ENCODE results near the gene PDF.

Gene PDF, protein sequence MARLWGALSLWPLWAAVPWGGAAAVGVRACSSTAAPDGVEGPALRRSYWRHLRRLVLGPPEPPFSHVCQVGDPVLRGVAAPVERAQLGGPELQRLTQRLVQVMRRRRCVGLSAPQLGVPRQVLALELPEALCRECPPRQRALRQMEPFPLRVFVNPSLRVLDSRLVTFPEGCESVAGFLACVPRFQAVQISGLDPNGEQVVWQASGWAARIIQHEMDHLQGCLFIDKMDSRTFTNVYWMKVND

DNA sequence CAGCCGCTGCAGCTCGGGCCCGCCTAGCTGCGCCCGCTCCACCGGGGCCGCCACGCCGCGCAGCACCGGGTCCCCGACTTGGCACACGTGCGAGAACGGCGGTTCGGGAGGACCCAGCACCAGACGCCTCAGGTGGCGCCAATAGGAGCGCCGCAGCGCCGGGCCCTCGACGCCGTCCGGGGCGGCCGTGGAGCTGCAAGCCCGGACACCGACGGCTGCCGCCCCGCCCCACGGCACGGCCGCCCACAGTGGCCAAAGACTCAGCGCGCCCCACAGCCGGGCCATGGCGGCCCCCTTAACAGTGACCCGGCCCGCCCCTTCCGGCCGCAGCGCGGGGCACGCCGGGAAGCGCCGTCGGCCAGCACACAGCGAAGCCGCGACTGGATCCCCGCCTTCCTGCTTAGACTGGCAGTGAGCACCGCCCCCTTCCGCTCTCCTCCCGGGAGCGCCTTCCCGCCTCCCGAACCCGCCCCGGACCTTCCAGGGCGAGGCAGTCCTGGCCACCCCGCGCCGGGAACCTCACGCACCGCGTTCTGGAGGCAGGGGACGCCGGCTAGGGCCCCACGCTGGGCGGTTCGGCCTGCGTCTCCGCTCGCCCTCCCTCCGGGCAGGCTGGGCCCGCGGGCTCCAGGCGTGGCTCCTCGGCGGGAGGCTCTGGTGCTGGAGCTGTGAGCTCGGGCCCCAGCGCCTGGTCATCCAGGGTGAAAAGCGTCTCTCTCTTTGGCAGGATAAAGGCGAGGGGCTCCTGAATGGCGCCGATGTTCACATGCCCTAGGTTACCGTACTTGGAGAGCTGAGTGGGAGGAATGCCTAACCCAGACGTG, at the start of gene PDF:
PDF (minus strand) TSS at position 303 of the 824 bp plus-strand sequence; CDS start at position 285, 18 bp downstream.
- Histone ChIP-seq H3K27me3 (replicated peaks; ENCODE audit: control insufficient read depth, insufficient read depth, low read length) (no peaks in the 10 kb centered on the region), H3K4me3 (ENCODE audit: low read length) (peak within 1 kb of the TSS; percentile 88), H3K9me3 (ENCODE audit: control insufficient read depth, low read length) (no peaks in the 10 kb centered on the region), H3K36me3 (ENCODE audit: control insufficient read depth, insufficient read depth, low read length, severe bottlenecking) (peaks cover 58% of the 10 kb centered on the region), H3K4me1 (ENCODE audit: control insufficient read depth, insufficient read depth, low read length) (peaks cover 32% of the 10 kb centered on the region), H3K9ac (ENCODE audit: low read length) (peak within 1 kb of the TSS; percentile 96)
- DNase-seq (ENCODE audit: low read depth), result peak; percentile 98

DNA sequence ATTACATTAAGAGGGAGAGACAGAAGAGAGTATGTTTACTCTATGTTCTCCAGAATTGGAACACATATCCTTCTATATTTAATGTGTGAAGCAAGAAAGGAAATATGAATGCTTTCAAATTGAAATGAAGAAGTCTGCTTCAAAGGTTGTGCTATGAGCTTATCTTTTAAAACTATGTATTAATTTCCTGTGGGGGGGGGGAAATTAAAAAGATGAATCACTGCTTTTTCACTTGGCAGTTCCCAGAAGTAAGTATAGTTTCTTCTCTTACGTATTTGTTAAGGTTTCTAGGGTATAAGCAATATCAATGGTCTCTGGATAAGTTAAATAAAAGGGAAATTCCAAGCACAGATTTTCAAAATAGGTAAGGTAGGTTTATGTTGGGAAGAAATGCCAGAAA, 48.4 kb upstream of the PDF start:
- H3K9ac ChIP-seq (ENCODE audit: low read length), result no peak overlapping the region
- peaks cover 14% of the 10 kb centered on the region for H3K4me1 ChIP-seq (ENCODE audit: control insufficient read depth, insufficient read depth, low read length)
- no peak overlapping the region for H3K4me3 ChIP-seq (ENCODE audit: low read length)
- no peaks in the 10 kb centered on the region for H3K27me3 ChIP-seq (replicated peaks; ENCODE audit: control insufficient read depth, insufficient read depth, low read length)
- H3K9me3 ChIP-seq (ENCODE audit: control insufficient read depth, low read length), result no peaks in the 10 kb centered on the region
- DNase-seq (ENCODE audit: low read depth), result no peak
- H3K36me3 ChIP-seq (ENCODE audit: control insufficient read depth, insufficient read depth, low read length, severe bottlenecking), result peaks cover 62% of the 10 kb centered on the region

DNA sequence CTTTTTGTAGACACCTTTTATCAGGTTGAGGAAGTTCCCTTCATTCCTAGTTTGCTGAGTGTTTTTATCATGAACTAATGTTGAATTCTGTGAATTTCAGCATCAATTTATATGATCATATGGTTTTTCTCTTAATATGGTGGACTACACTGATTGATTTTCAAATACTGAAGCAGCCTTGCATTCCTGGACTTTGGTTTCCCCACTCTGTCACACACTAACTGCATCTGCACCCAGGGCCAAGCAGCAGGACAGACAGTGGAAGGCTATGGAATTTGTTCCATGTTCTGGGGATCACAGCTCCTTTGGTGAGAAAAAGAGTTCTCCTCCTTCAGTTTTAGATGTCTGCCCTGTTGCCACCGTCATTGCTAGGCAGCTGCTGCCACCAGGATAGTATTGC, 47.6 kb upstream of the PDF start:
- Histone ChIP-seq H3K36me3 (ENCODE audit: control insufficient read depth, insufficient read depth, low read length, severe bottlenecking) (peaks cover 57% of the 10 kb centered on the region), H3K9ac (ENCODE audit: low read length) (no peak overlapping the region), H3K4me1 (ENCODE audit: control insufficient read depth, insufficient read depth, low read length) (peaks cover 13% of the 10 kb centered on the region), H3K9me3 (ENCODE audit: control insufficient read depth, low read length) (no peaks in the 10 kb centered on the region), H3K27me3 (replicated peaks; ENCODE audit: control insufficient read depth, insufficient read depth, low read length) (no peaks in the 10 kb centered on the region), H3K4me3 (ENCODE audit: low read length) (no peak overlapping the region)
- DNase-seq (ENCODE audit: low read depth), result no peak

DNA sequence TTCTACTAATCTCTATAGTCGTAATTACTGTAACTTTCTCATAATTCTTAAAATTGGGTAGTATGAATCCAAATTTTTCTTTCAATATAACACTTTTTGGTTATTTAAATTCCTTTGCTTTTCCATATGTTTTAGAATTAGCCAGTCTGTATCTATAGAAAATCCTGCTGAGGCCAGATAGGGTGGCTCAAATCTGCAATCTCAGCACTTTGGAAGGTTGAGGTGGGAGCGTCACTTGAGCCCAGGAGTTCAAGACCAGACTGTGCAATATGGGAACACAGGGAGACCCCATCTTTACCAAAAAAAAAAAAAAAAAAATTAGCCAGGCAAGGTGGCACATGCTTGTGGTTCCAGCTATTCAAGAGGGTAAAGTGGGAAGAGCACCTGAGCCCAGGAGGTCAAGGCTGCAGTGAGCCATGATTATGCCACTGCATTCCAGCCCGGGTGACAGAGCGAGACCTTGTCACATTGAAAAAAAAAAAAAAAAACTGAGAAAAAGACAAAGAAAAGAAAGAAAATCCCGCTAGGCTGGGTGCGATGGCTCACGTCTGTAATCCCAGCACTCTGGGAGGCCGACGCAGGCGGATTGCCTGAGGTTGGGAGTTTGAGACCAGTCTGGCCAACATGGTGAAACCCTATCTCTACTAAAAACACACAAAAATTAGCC, 46.1 kb upstream of the PDF start:
- Histone ChIP-seq H3K9ac (ENCODE audit: low read length) (no peak overlapping the region), H3K4me1 (ENCODE audit: control insufficient read depth, insufficient read depth, low read length) (peaks cover 13% of the 10 kb centered on the region), H3K9me3 (ENCODE audit: control insufficient read depth, low read length) (no peaks in the 10 kb centered on the region), H3K27me3 (replicated peaks; ENCODE audit: control insufficient read depth, insufficient read depth, low read length) (no peaks in the 10 kb centered on the region), H3K36me3 (ENCODE audit: control insufficient read depth, insufficient read depth, low read length, severe bottlenecking) (peaks cover 56% of the 10 kb centered on the region), H3K4me3 (ENCODE audit: low read length) (no peak overlapping the region)
- DNase-seq (ENCODE audit: low read depth), result no peak

DNA sequence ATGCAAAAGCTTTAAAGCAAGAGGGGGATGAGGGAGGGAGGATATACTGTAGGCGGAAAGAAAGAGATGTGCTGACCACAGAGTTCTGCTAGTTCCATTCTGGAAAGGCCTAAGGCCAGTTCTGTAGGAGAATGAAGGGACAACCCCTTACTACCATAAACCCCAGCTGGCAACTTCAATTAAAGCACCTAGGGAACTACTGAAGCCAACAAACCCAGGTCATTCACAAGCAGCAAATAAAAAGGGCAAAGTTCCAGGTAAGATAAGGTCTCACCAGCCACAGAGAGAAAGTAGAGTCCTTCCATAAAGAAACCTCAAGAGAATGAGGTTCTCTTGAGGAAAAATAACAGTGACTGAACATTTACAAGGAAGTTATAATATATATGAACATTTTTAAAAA, 42.6 kb upstream of the PDF start:
- H3K9ac ChIP-seq (ENCODE audit: low read length), result no peak overlapping the region
- H3K4me1 ChIP-seq (ENCODE audit: control insufficient read depth, insufficient read depth, low read length), result peaks cover under 1% of the 10 kb centered on the region
- no peaks in the 10 kb centered on the region for H3K9me3 ChIP-seq (ENCODE audit: control insufficient read depth, low read length)
- peaks cover 58% of the 10 kb centered on the region for H3K36me3 ChIP-seq (ENCODE audit: control insufficient read depth, insufficient read depth, low read length, severe bottlenecking)
- DNase-seq (ENCODE audit: low read depth), result no peak
- no peaks in the 10 kb centered on the region for H3K27me3 ChIP-seq (replicated peaks; ENCODE audit: control insufficient read depth, insufficient read depth, low read length)
- no peak overlapping the region for H3K4me3 ChIP-seq (ENCODE audit: low read length)

DNA sequence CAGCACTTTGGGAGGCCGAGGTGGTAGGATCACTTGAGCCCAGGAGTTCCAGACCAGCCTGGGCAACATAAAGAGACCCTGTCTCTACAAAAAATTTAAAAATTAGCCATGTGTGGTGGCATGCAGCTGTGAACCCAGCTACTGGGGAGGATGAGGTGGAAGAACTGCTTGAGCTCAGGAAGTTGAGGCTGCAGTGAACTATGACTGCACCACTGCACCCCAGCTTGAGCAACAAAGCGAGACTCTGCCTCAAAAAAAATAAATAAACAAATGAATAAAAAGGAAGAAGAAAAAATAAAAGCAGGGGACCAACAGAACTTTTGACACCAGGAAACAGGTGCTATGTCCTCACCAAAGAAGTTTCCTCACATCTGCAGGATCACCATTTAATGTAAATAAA, 41.2 kb upstream of the PDF start:
- Histone ChIP-seq H3K9me3 (ENCODE audit: control insufficient read depth, low read length) (no peaks in the 10 kb centered on the region), H3K4me1 (ENCODE audit: control insufficient read depth, insufficient read depth, low read length) (no peaks in the 10 kb centered on the region), H3K36me3 (ENCODE audit: control insufficient read depth, insufficient read depth, low read length, severe bottlenecking) (peaks cover 65% of the 10 kb centered on the region), H3K9ac (ENCODE audit: low read length) (no peak overlapping the region), H3K27me3 (replicated peaks; ENCODE audit: control insufficient read depth, insufficient read depth, low read length) (no peaks in the 10 kb centered on the region), H3K4me3 (ENCODE audit: low read length) (no peak overlapping the region)
- DNase-seq (ENCODE audit: low read depth), result no peak

DNA sequence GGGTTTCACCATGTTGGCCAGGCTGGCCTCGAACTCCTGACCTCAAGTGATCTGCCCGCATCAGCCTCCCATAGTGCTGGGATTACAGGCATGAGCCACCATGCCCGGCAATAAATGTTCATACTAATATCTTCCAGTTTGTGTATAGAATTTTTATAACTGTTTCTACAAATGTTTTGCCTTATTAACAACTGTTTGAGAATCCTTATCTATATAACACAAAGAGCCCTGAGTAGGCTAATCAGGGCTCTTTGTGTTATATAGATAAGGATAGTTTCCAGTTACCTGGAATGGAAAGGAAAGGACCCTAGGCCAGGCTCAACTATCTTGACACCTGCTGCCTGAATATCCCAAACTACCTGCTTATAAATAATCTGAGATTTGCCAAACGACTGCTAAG, 38.5 kb upstream of the PDF start:
- Histone ChIP-seq H3K4me1 (ENCODE audit: control insufficient read depth, insufficient read depth, low read length) (no peaks in the 10 kb centered on the region), H3K9ac (ENCODE audit: low read length) (no peak overlapping the region), H3K9me3 (ENCODE audit: control insufficient read depth, low read length) (no peaks in the 10 kb centered on the region), H3K27me3 (replicated peaks; ENCODE audit: control insufficient read depth, insufficient read depth, low read length) (no peaks in the 10 kb centered on the region), H3K4me3 (ENCODE audit: low read length) (no peak overlapping the region), H3K36me3 (ENCODE audit: control insufficient read depth, insufficient read depth, low read length, severe bottlenecking) (peaks cover 81% of the 10 kb centered on the region)
- no peak for DNase-seq (ENCODE audit: low read depth)

DNA sequence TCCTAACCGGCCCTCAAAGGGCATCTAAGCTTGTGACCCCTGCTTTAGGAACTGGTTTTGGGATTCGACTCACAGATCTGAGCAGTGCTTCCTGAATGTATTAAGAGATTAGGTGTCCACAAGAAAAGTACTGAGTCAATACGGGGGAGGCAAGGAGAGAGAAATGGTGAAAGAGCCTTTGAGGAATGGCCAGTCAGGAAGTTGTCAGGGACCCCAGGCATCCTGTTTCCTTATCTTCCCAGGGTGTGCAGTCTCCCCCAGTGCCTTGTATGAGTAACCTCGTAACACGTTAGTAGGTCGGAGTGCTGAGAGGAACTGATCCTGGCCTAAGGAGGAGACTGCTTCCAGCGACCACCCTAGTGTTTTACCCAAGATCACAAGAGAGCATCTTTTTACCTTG, 37.6 kb upstream of the PDF start:
- Histone ChIP-seq H3K9me3 (ENCODE audit: control insufficient read depth, low read length) (no peaks in the 10 kb centered on the region), H3K27me3 (replicated peaks; ENCODE audit: control insufficient read depth, insufficient read depth, low read length) (no peaks in the 10 kb centered on the region), H3K4me1 (ENCODE audit: control insufficient read depth, insufficient read depth, low read length) (no peaks in the 10 kb centered on the region), H3K9ac (ENCODE audit: low read length) (no peak overlapping the region), H3K36me3 (ENCODE audit: control insufficient read depth, insufficient read depth, low read length, severe bottlenecking) (peaks cover 85% of the 10 kb centered on the region), H3K4me3 (ENCODE audit: low read length) (no peak overlapping the region)
- DNase-seq (ENCODE audit: low read depth), result no peak

DNA sequence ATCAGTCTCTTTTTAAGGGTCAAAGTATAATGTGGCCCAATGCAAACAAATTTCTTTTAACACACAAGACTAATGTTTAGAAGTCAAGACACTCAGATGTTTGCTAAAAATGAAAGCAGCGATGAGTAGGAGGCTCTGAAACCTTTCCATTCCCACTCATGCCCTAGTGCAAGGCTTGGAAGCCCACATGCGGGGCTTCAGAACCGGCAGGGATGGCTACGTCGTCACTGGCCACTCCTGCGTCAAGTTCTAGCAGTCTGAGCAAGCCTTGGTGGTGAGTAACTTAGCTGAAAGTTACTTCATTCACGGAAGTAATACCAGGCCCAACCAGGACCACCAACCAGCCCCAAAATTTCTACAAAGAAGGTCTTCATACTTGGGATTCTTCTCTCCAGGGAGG, 36.0 kb upstream of the PDF start:
- no peak for DNase-seq (ENCODE audit: low read depth)
- H3K4me3 ChIP-seq (ENCODE audit: low read length), result no peak overlapping the region
- H3K9ac ChIP-seq (ENCODE audit: low read length), result no peak overlapping the region
- no peaks in the 10 kb centered on the region for H3K9me3 ChIP-seq (ENCODE audit: control insufficient read depth, low read length)
- no peaks in the 10 kb centered on the region for H3K27me3 ChIP-seq (replicated peaks; ENCODE audit: control insufficient read depth, insufficient read depth, low read length)
- no peaks in the 10 kb centered on the region for H3K4me1 ChIP-seq (ENCODE audit: control insufficient read depth, insufficient read depth, low read length)
- peaks cover 71% of the 10 kb centered on the region for H3K36me3 ChIP-seq (ENCODE audit: control insufficient read depth, insufficient read depth, low read length, severe bottlenecking)

DNA sequence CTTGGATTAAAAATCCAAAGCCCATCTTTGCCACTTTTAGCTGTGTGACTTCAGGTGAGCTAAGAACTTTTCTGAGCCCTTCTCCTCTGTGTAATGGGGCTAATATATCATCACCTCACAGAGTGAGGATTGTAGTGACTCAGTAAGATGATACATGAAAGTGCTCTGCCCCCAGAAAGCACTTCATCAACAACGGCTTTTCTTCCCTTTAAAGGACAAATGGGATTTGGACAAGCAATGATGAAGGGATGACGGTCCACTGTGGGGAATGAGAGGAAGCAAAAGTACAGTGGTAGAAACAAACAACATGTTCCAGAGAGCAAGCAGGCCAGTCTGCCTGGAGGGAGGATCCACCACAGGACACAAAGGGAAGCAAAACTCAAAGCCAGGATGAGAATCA, 35.5 kb upstream of the PDF start:
- DNase-seq (ENCODE audit: low read depth), result no peak
- no peaks in the 10 kb centered on the region for H3K4me1 ChIP-seq (ENCODE audit: control insufficient read depth, insufficient read depth, low read length)
- H3K27me3 ChIP-seq (replicated peaks; ENCODE audit: control insufficient read depth, insufficient read depth, low read length), result no peaks in the 10 kb centered on the region
- H3K4me3 ChIP-seq (ENCODE audit: low read length), result no peak overlapping the region
- no peaks in the 10 kb centered on the region for H3K9me3 ChIP-seq (ENCODE audit: control insufficient read depth, low read length)
- H3K9ac ChIP-seq (ENCODE audit: low read length), result no peak overlapping the region
- H3K36me3 ChIP-seq (ENCODE audit: control insufficient read depth, insufficient read depth, low read length, severe bottlenecking), result peaks cover 68% of the 10 kb centered on the region

DNA sequence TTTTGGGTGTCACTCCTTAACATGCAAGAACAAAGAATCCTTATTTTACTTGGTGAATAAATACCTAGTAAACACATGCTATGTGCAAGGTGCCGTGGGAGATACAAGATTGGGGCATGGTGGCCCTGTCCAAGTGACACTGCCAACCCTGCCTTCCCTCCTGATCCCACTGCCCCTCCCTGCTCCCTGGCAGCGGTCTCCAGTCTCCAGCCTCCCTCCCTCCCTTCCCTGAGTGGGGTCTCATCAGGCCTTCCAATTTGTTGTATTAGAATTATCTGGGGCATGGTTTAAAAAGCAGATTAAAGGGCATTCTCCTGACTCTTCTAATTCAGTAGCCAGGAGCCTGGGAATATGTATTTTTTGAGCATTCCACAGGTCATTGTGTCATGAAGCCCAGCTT, 33.7 kb upstream of the PDF start:
- H3K27me3 ChIP-seq (replicated peaks; ENCODE audit: control insufficient read depth, insufficient read depth, low read length), result no peaks in the 10 kb centered on the region
- H3K9me3 ChIP-seq (ENCODE audit: control insufficient read depth, low read length), result no peaks in the 10 kb centered on the region
- DNase-seq (ENCODE audit: low read depth), result no peak
- H3K36me3 ChIP-seq (ENCODE audit: control insufficient read depth, insufficient read depth, low read length, severe bottlenecking), result peaks cover 52% of the 10 kb centered on the region
- no peaks in the 10 kb centered on the region for H3K4me1 ChIP-seq (ENCODE audit: control insufficient read depth, insufficient read depth, low read length)
- H3K9ac ChIP-seq (ENCODE audit: low read length), result no peak overlapping the region
- H3K4me3 ChIP-seq (ENCODE audit: low read length), result no peak overlapping the region

Data from adipocyte (in vitro differentiated cells).